HG02973 (cell line): ENCODE measurements around the gene WFDC12.

Experiments
- ATAC-seq: cut with Tn5 transposase; IDR thresholded peaks from one replicate; pipeline ENCODE4 v1.9.1; 2021; ENCODE audit warnings: moderate library complexity; ENCODE audit not compliant: unreplicated experiment

WFDC12 gene

GRCh38 chr20:45094201-45094600, 30.1 kb downstream of the WFDC12 start:
- no peak for ATAC-seq

GRCh38 chr20:45092898-45093297, 31.4 kb downstream of the WFDC12 start:
- ATAC-seq, result no peak

- ATAC-seq, result no peak
These were observed 32.9 kb downstream of the WFDC12 start for GRCh38 chr20:45091366-45091765.

GRCh38 chr20:45090481-45090880, 33.8 kb downstream of the WFDC12 start:
- no peak for ATAC-seq

GRCh38 chr20:45088247-45088646, 36.0 kb downstream of the WFDC12 start:
- no peak for ATAC-seq

GRCh38 chr20:45087814-45088213, 36.5 kb downstream of the WFDC12 start:
- ATAC-seq, result no peak

GRCh38 chr20:45087097-45087790, 37.0 kb downstream of the WFDC12 start:
- no peak for ATAC-seq

GRCh38 chr20:45085867-45086266, 38.4 kb downstream of the WFDC12 start:
- ATAC-seq, result no peak

GRCh38 chr20:45085289-45085688, 39.0 kb downstream of the WFDC12 start:
- no peak for ATAC-seq

GRCh38 chr20:45083127-45083526, 41.1 kb downstream of the WFDC12 start:
- ATAC-seq, result no peak

GRCh38 chr20:45082468-45082867, 41.8 kb downstream of the WFDC12 start:
- no peak for ATAC-seq

- ATAC-seq, result no peak
These were observed 43.2 kb downstream of the WFDC12 start for GRCh38 chr20:45080867-45081624.

- no peak for ATAC-seq
These were observed 46.7 kb downstream of the WFDC12 start for GRCh38 chr20:45077559-45077958.
